ENCODE measurements around the gene ABLIM2. TPM values are rescaled to one million over a fixed set of nuclear protein-coding genes. Genes with fewer than 3 reads are reported as not detected.
"Not testable (repeated sequence)": the region's sequence is repeated elsewhere in the genome, so short reads cannot be mapped to it uniquely, and the experiment has no call there.

Gene ABLIM2
- total and polyA plus RNA-seq, 2 donors (not counting 1 experiment from before 2014, with no cell fraction given): 3.3 to 79.0 TPM

DNA sequence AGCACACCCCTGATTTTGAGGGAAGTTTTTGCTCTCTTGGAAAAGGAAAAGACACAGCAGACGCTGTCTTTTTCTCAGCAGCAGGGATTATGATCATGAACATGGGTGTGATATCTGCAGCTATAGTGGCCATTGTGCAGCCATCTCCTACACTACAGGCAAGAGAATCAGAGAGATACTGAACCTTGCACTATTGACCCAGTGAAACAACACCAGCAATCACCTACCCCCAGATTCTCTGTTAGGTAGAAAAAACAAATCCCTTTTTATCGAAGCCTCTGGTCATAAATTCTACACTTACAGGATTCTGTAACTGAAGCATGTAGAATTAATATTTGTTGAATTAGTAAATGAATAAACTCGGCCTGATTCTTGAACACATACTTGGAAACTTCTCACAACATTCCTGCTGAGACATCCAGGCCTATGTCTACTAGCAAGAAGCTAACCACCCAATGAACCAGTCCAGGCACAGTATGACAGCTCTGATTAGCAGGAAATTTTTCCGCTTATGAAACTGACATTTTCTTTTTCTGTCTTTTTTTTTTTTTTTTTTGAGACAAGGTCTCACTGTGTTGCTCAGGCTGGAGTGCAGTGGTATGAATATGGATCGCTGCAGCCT is 213.9 kb downstream of the ABLIM2 start:
- intact Hi-C loops (cut with micrococcal nuclease): no loop called here
- DNase-seq (no peak), ATAC-seq (ENCODE audit: low read depth) (no peak)
- Histone ChIP-seq H3K9me3 (ENCODE audit: control extremely low read depth in 1 of 3, control insufficient read depth in 2 of 3, insufficient read depth in 1 of 3, low read length in 2 of 3) (peaks cover 0 to 9% (median 3%) of the 10 kb centered on the region in 3 donors), H3K9ac (ENCODE audit: low read length) (no peak overlapping the region), H3K79me2 (ENCODE audit: control insufficient read depth, insufficient read depth, low read length) (no peaks in the 10 kb centered on the region), H3K27me3 (replicated peaks in 1 of 4; ENCODE audit: control extremely low read depth in 1 of 4, control insufficient read depth in 3 of 4, insufficient read depth in 4 of 4, low read length in 3 of 4) (peaks cover 0 to 5% (median 0%) of the 10 kb centered on the region in 4 experiments), H3K4me3 (ENCODE audit: control extremely low read depth in 1 of 5, extremely low read depth in 1 of 5, insufficient read depth in 1 of 5, low read depth in 2 of 5, low read length in 4 of 5) (no peak overlapping the region), H3K4me1 (ENCODE audit: control insufficient read depth in 2 of 2, insufficient read depth in 2 of 2, low read length in 2 of 2) (no peaks in the 10 kb centered on the region), H3K27ac (ENCODE audit: low read length in 2 of 2) (no peak overlapping the region), H3K36me3 (replicated peaks in 1 of 2; ENCODE audit: control extremely low read depth in 1 of 2, control insufficient read depth in 1 of 2, extremely low read depth in 1 of 2, insufficient read depth in 2 of 2, low read length in 1 of 2) (no peaks in the 10 kb centered on the region), H4K20me1 (ENCODE audit: control insufficient read depth, insufficient read depth, low read length, poor library complexity, severe bottlenecking) (no peaks in the 10 kb centered on the region), H3K4me2 (replicated peaks; ENCODE audit: low read depth, low read length, poor library complexity, severe bottlenecking) (no peak overlapping the region), H2AFZ (ENCODE audit: insufficient read depth, low read depth, low read length, poor library complexity, severe bottlenecking) (no peak overlapping the region)
- peaks cover 40% of the 10 kb centered on the region for H3K27me3 Mint-ChIP-seq
- ChIA-PET CTCF (no interaction called here), POLR2A (no interaction called here)
- no peak for TF ChIP-seq EZH2 (IDR thresholded peaks at IDR 0.05; ENCODE audit: borderline replicate concordance, insufficient read depth, low read depth, low read length, poor library complexity, severe bottlenecking)
- TF ChIP-seq, protein P1, sequence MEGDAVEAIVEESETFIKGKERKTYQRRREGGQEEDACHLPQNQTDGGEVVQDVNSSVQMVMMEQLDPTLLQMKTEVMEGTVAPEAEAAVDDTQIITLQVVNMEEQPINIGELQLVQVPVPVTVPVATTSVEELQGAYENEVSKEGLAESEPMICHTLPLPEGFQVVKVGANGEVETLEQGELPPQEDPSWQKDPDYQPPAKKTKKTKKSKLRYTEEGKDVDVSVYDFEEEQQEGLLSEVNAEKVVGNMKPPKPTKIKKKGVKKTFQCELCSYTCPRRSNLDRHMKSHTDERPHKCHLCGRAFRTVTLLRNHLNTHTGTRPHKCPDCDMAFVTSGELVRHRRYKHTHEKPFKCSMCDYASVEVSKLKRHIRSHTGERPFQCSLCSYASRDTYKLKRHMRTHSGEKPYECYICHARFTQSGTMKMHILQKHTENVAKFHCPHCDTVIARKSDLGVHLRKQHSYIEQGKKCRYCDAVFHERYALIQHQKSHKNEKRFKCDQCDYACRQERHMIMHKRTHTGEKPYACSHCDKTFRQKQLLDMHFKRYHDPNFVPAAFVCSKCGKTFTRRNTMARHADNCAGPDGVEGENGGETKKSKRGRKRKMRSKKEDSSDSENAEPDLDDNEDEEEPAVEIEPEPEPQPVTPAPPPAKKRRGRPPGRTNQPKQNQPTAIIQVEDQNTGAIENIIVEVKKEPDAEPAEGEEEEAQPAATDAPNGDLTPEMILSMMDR (IDR thresholded peaks at IDR 0.05): no peak
- no peaks in the 10 kb centered on the region for H3K9me3 Mint-ChIP-seq (ENCODE audit: insufficient read depth)
- no peak overlapping the region for H3K27ac Mint-ChIP-seq
- WGBS (ENCODE audit: insufficient coverage): no CpG with 5 or more reads among the region's 5 CpGs
- H3K4me1 Mint-ChIP-seq: peaks cover 1% of the 10 kb centered on the region
- H3K4me3 Mint-ChIP-seq: no peak overlapping the region

DNA sequence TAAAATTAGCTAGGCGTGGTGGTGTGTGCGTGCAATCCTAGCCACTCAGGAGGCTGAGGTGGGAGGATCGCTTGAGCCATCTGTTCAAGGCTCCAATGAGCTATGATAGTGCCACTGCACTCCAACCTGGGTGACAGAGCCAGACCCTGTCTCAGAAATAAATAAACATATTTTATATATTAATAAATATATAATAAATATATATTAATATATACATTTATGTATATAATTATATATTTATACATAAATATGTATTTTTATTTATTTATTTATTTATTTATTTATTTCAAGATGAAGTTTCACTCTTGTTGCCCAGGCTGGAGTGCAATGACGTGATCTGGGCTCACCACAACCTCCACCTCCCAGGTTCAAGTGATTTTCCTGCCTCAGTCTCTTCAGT is 214.9 kb downstream of the ABLIM2 start:
- peaks cover 31% of the 10 kb centered on the region for H3K27me3 Mint-ChIP-seq
- DNase-seq; H2AFZ ChIP-seq (ENCODE audit: insufficient read depth, low read depth, low read length, poor library complexity, severe bottlenecking); H3K36me3 ChIP-seq (replicated peaks in 1 of 2; ENCODE audit: control extremely low read depth in 1 of 2, control insufficient read depth in 1 of 2, extremely low read depth in 1 of 2, insufficient read depth in 2 of 2, low read length in 1 of 2); POLR2A ChIA-PET; H3K9me3 Mint-ChIP-seq (ENCODE audit: insufficient read depth); H3K4me3 Mint-ChIP-seq; H3K27ac ChIP-seq (ENCODE audit: low read length in 2 of 2); H3K4me1 Mint-ChIP-seq; H3K27me3 ChIP-seq (replicated peaks in 1 of 4; ENCODE audit: control extremely low read depth in 1 of 4, control insufficient read depth in 3 of 4, insufficient read depth in 4 of 4, low read length in 3 of 4); H3K79me2 ChIP-seq (ENCODE audit: control insufficient read depth, insufficient read depth, low read length); H3K4me1 ChIP-seq (ENCODE audit: control insufficient read depth in 2 of 2, insufficient read depth in 2 of 2, low read length in 2 of 2); H3K4me2 ChIP-seq (replicated peaks; ENCODE audit: low read depth, low read length, poor library complexity, severe bottlenecking); intact Hi-C loops (cut with micrococcal nuclease); CTCF ChIA-PET; ATAC-seq (ENCODE audit: low read depth); H3K9ac ChIP-seq (ENCODE audit: low read length); H3K4me3 ChIP-seq (ENCODE audit: control extremely low read depth in 1 of 5, extremely low read depth in 1 of 5, insufficient read depth in 1 of 5, low read depth in 2 of 5, low read length in 4 of 5); H4K20me1 ChIP-seq (ENCODE audit: control insufficient read depth, insufficient read depth, low read length, poor library complexity, severe bottlenecking); H3K27ac Mint-ChIP-seq: not testable (repeated sequence)
- 100% methylated on average over 3 of the region's 4 CpGs for WGBS (ENCODE audit: insufficient coverage)
- H3K9me3 ChIP-seq (ENCODE audit: control extremely low read depth in 1 of 3, control insufficient read depth in 2 of 3, insufficient read depth in 1 of 3, low read length in 2 of 3): peaks cover 0 to 12% (median 3%) of the 10 kb centered on the region in 3 donors
